ENCODE results near the gene IQCH.

Gene IQCH

GRCh38 chr15:67254238-67255175, at the start of gene IQCH, which contains the start of gene AAGAB:
Gene IQCH, plus strand, starts transcription at chr15:67254786. Its CDS starts 111 bp downstream, at chr15:67254897.
Gene AAGAB, minus strand, starts transcription at chr15:67254661. Its CDS starts 30 bp downstream, at chr15:67254631.
- FAIRE-seq: peak; percentile 52
- peak; percentile 93 for DNase-seq (ENCODE audit: low spot score)

- no peak for FAIRE-seq
- DNase-seq (ENCODE audit: low spot score): no peak
Measured at GRCh38 chr15:67207555-67208207, 46.9 kb upstream of the IQCH start.

- FAIRE-seq (no peak), DNase-seq (ENCODE audit: low spot score) (no peak)
Measured at GRCh38 chr15:67208396-67208795, 46.2 kb upstream of the IQCH start.

- FAIRE-seq (no peak), DNase-seq (ENCODE audit: low spot score) (no peak)
Measured at GRCh38 chr15:67210555-67211168, 43.9 kb upstream of the IQCH start.

GRCh38 chr15:67212684-67213367, 41.8 kb upstream of the IQCH start:
- DNase-seq (ENCODE audit: low spot score) (no peak), FAIRE-seq (no peak)

GRCh38 chr15:67215102-67215501, 39.5 kb upstream of the IQCH start:
- no peak for FAIRE-seq

GRCh38 chr15:67216859-67217258, 37.7 kb upstream of the IQCH start:
- no peak for FAIRE-seq

More at GRCh38 chr15:67215102-67215501, 39.5 kb upstream of the IQCH start:
- no peak for DNase-seq (ENCODE audit: low spot score)

GRCh38 chr15:67218428-67218827, 36.2 kb upstream of the IQCH start:
- no peak for FAIRE-seq
- DNase-seq (ENCODE audit: low spot score): no peak

More at GRCh38 chr15:67216859-67217258, 37.7 kb upstream of the IQCH start:
- DNase-seq (ENCODE audit: low spot score): no peak

- no peak for FAIRE-seq
Measured at GRCh38 chr15:67219288-67219687, 35.3 kb upstream of the IQCH start.

GRCh38 chr15:67224889-67225288, 29.7 kb upstream of the IQCH start:
- no peak for DNase-seq (ENCODE audit: low spot score)
- no peak for FAIRE-seq

More at GRCh38 chr15:67219288-67219687, 35.3 kb upstream of the IQCH start:
- DNase-seq (ENCODE audit: low spot score): no peak

- DNase-seq (ENCODE audit: low spot score) (no peak), FAIRE-seq (no peak)
Measured at GRCh38 chr15:67225336-67225735, 29.2 kb upstream of the IQCH start.

GRCh38 chr15:67227431-67227830, 27.2 kb upstream of the IQCH start:
- DNase-seq (ENCODE audit: low spot score) (no peak), FAIRE-seq (no peak)

GRCh38 chr15:67227846-67228245, 26.7 kb upstream of the IQCH start:
- no peak for DNase-seq (ENCODE audit: low spot score)
- FAIRE-seq: no peak

GRCh38 chr15:67228286-67228685, 26.3 kb upstream of the IQCH start:
- FAIRE-seq: no peak
- no peak for DNase-seq (ENCODE audit: low spot score)

- FAIRE-seq: no peak
Measured at GRCh38 chr15:67230504-67230903, 24.1 kb upstream of the IQCH start.

GRCh38 chr15:67232591-67232990, 22.0 kb upstream of the IQCH start:
- FAIRE-seq (no peak), DNase-seq (ENCODE audit: low spot score) (no peak)

More at GRCh38 chr15:67230504-67230903, 24.1 kb upstream of the IQCH start:
- DNase-seq (ENCODE audit: low spot score): no peak

- DNase-seq (ENCODE audit: low spot score) (no peak), FAIRE-seq (no peak)
Measured at GRCh38 chr15:67240235-67241131, 14.1 kb upstream of the IQCH start.

GRCh38 chr15:67241132-67241855, 13.3 kb upstream of the IQCH start:
- no peak for FAIRE-seq
- DNase-seq (ENCODE audit: low spot score): no peak

GRCh38 chr15:67242708-67243111, 11.9 kb upstream of the IQCH start:
- FAIRE-seq: no peak
- DNase-seq (ENCODE audit: low spot score): no peak

Measured in RCC 7860 (cell line).